HepG2 (cell line): Measurements from ENCODE around the gene MFSD12. TPM values are rescaled to one million over a fixed set of nuclear protein-coding genes. Genes with fewer than 3 reads are reported as not detected.
A peak's percentile ranks its signal among the peaks of the same experiment; 100 is the strongest.

Source experiments
- ATAC-seq: fragments of 200-7000 bp; cut with Tn5 transposase; 3 replicates; pipeline ENCODE4 v1.9.1; 2020; ENCODE audit warnings: mild to moderate bottlenecking, moderate library complexity
- BruUV-seq: library from RNA; stranded (reverse); fragments of 400-500 nt; replicated peaks from 2 replicates; lab custom pipeline; 2021; lab: Mats Ljungman, UMichigan
- CTCF ChIA-PET: fragments of 300-600 bp; formaldehyde crosslinking; extraction: SDS; loops from one replicate; lab custom pipeline; 2021; ENCODE audit warnings: low total read pairs, inconsistent platforms, low intra/inter-chr PET ratio; lab: Yijun Ruan, JAX
- POLR2A ChIA-PET: fragments of 350-600 bp; sonication (Branson Sonifier 250); formaldehyde crosslinking; loops from one replicate; lab custom pipeline; 2020; ENCODE audit warnings: antibody characterized with exemption, inconsistent platforms; lab: Yijun Ruan, JAX
- DNase-seq: peaks from one replicate; pipeline ENCODE4 v3.0.0-alpha.2; 2015; ENCODE audit warnings: low spot score
- FAIRE-seq: peaks from 3 replicates; lab custom pipeline; 2011; peaks lifted over from hg19 to GRCh38; lab: Jason Lieb, UNC
- H2AFZ ChIP-seq: one replicate; pipeline ENCODE4 v1.6.1; 2011; ENCODE audit warnings: low read length, inconsistent platforms
- H3K27ac ChIP-seq: fragments of 300-600 bp; 3 replicates; pipeline ENCODE4 v1.8.0; 2011; ENCODE audit warnings: mixed run types, mild to moderate bottlenecking, mixed read lengths, low read length, inconsistent platforms; ENCODE audit not compliant: insufficient read depth; ENCODE audit errors: extremely low read length
- H3K27me3 ChIP-seq, 2 experiments: fragments of 200-600 bp in 1 of 2; 2 replicates in 1 of 2; 3 replicates in 1 of 2; pipeline versions ENCODE4 v1.6.0 to v1.8.0; 2011; ENCODE audit warnings: low read length in 2 of 2, mild to moderate bottlenecking in 2 of 2, moderate library complexity in 2 of 2, inconsistent platforms in 1 of 2; ENCODE audit not compliant: insufficient read depth in 2 of 2, control insufficient read depth in 1 of 2
- H3K36me3 ChIP-seq, 2 experiments: fragments of 200-600 bp in 1 of 2; replicated peaks in 1 of 2; 2 replicates in 1 of 2; 3 replicates in 1 of 2; pipeline versions ENCODE4 v1.5.1 to v1.8.0; 2011; ENCODE audit warnings: low read length in 2 of 2, inconsistent platforms in 1 of 2; ENCODE audit not compliant: insufficient read depth in 2 of 2, control insufficient read depth in 1 of 2
- H3K4me1 ChIP-seq: 2 replicates; pipeline ENCODE4 v1.5.1; 2012; ENCODE audit warnings: low read length, inconsistent platforms; ENCODE audit not compliant: insufficient read depth
- H3K4me2 ChIP-seq: 2 replicates; pipeline ENCODE4 v1.6.0; 2011; ENCODE audit warnings: low read depth, low read length, inconsistent platforms
- H3K4me3 ChIP-seq, 3 experiments: fragments of 200-600 bp in 1 of 3; sonication (generic), shearing (Covaris generic) in 1 of 3; replicated peaks in 1 of 3; 2 replicates each; pipeline ENCODE4 v1.5.1; 2011 to 2016; ENCODE audit warnings: low read length in 3 of 3, inconsistent platforms in 2 of 3, low read depth in 2 of 3, mild to moderate bottlenecking in 2 of 3, control low read depth in 1 of 3, mixed read lengths in 1 of 3; ENCODE audit not compliant: insufficient read depth in 1 of 3
- H3K79me2 ChIP-seq: one replicate; pipeline ENCODE4 v1.6.1; 2011; ENCODE audit warnings: low read length, inconsistent platforms; ENCODE audit not compliant: insufficient read depth
- H3K9ac ChIP-seq: 2 replicates; pipeline ENCODE4 v1.6.0; 2011; ENCODE audit warnings: mild to moderate bottlenecking, low read depth, low read length, inconsistent platforms; ENCODE audit not compliant: insufficient read depth
- H3K9me3 ChIP-seq: 2 replicates; pipeline ENCODE4 v1.5.1; 2012; ENCODE audit warnings: mild to moderate bottlenecking, low read length
- H4K20me1 ChIP-seq: 2 replicates; pipeline ENCODE4 v1.6.0; 2011; ENCODE audit warnings: inconsistent platforms, mild to moderate bottlenecking, low read length, moderate library complexity; ENCODE audit not compliant: insufficient read depth
- DZIP1 ChIP-seq: sonication (generic); formaldehyde crosslinking; IDR thresholded peaks from 2 replicates; pipeline ENCODE4 v1.5.0; 2020; ENCODE audit warnings: mild to moderate bottlenecking, missing genetic modification reagents
- GFI1 ChIP-seq: sonication (generic); formaldehyde crosslinking; IDR thresholded peaks from 2 replicates; pipeline ENCODE4 v1.5.0; 2020; ENCODE audit warnings: missing genetic modification reagents, mild to moderate bottlenecking, borderline replicate concordance
- HOXA7 ChIP-seq: sonication (generic); formaldehyde crosslinking; IDR thresholded peaks from 2 replicates; pipeline ENCODE4 v1.8.1; 2022; ENCODE audit warnings: mild to moderate bottlenecking, missing genetic modification reagents, moderate library complexity
- MED13 ChIP-seq: sonication (generic); formaldehyde crosslinking; IDR thresholded peaks from 2 replicates; pipeline ENCODE4 v1.5.0; 2020; ENCODE audit warnings: missing genetic modification reagents
- MXD1 ChIP-seq: sonication (generic); formaldehyde crosslinking; IDR thresholded peaks from 2 replicates; pipeline ENCODE4 v1.4.0; 2020; ENCODE audit warnings: mild to moderate bottlenecking, missing genetic modification reagents
- NBN ChIP-seq: fragments of 450-650 bp; conservative IDR thresholded peaks from 2 replicates; pipeline ENCODE4 v1.6.1; 2017
- NFRKB ChIP-seq: fragments of 450-650 bp; IDR thresholded peaks from 2 replicates; pipeline ENCODE4 v1.6.1; 2017
- ZFP62 ChIP-seq: sonication (generic); formaldehyde crosslinking; IDR thresholded peaks from 2 replicates; pipeline ENCODE4 v1.4.0; 2020; ENCODE audit warnings: missing genetic modification reagents
- ZNF264 ChIP-seq: sonication (generic); formaldehyde crosslinking; IDR thresholded peaks from 2 replicates; pipeline ENCODE4 v1.4.0; 2020; ENCODE audit warnings: missing genetic modification reagents
- ZNF333 ChIP-seq: sonication (generic); formaldehyde crosslinking; IDR thresholded peaks from 2 replicates; pipeline ENCODE4 v1.4.0; 2020; ENCODE audit warnings: mild to moderate bottlenecking, missing genetic modification reagents, borderline replicate concordance
- ZNF646 ChIP-seq: sonication (generic); formaldehyde crosslinking; IDR thresholded peaks from 2 replicates; pipeline ENCODE4 v1.9.0; 2021; ENCODE audit warnings: mild to moderate bottlenecking, missing genetic modification reagents
- ZNF672 ChIP-seq: sonication (generic); formaldehyde crosslinking; IDR thresholded peaks from 2 replicates; pipeline ENCODE4 v1.8.1; 2022; ENCODE audit warnings: missing genetic modification reagents
- WGBS: methylation state at CpG from one replicate; pipeline ENCODE4 v1.1.6; 2017; ENCODE audit warnings: low lambda C conversion rate; 5-methylcytosine and 5-hydroxymethylcytosine counted together
- in situ Hi-C: cut with HindIII; loops from 2 replicates; pipeline ENCODE4 v1.10.0; 2017; ENCODE audit warnings: low pct_unique_long_range_greater_than_20kb; ENCODE audit not compliant: extremely low pct_ligation_motif_present
- intact Hi-C: fragments of 100-400 bp; cut with micrococcal nuclease; formaldehyde crosslinking; loops from one replicate; pipeline ENCODE4 v1.10.0; 2022; ENCODE audit not compliant: unreplicated experiment
- polyA plus RNA-seq, 8 experiments: library from polyadenylated mRNA; depleted of rRNA in 3 of 8; stranded (reverse) in 7 of 8; unstranded in 1 of 8; fragments of >200 nt; fragmentation: Illumina TruSeq in 4 of 8; extraction: Trizol in 4 of 8; gene quantifications; 2 replicates each; pipeline versions ENCODE4 v1.2.1 to v1.2.3, GENCODE V29; 2011 to 2016; ENCODE audit warnings: low read depth in 4 of 8, missing spikeins in 1 of 8, mixed read lengths in 1 of 8; ENCODE audit not compliant: insufficient read depth in 1 of 8
- total RNA-seq, 5 experiments: library from RNA; depleted of rRNA; stranded (reverse); fragments of >200 nt; fragmentation: Illumina TruSeq; extraction: Trizol; gene quantifications; 2 replicates each; pipeline ENCODE4 v1.2.3, GENCODE V29; 2016; ENCODE audit warnings: low read depth in 1 of 5
- TF ChIP-seq, protein P1 (sequence below): sonication (generic); formaldehyde crosslinking; IDR thresholded peaks from 2 replicates; pipeline ENCODE4 v1.5.0; 2020; ENCODE audit warnings: missing genetic modification reagents

Gene MFSD12
- total and polyA plus RNA-seq, 2 of the 13 experiments (the other 11 are each of a cell fraction or from before 2014, with no cell fraction given), result 27.2 to 29.1 TPM

GRCh38 chr19:3605770-3606169, 48.4 kb upstream of the MFSD12 start:
- H3K9ac ChIP-seq, result no peak overlapping the region
- H3K4me2 ChIP-seq, result peak overlapping the region; percentile 77; the same call in 1 of the 2 replicates
- no TSS peak for BruUV-seq
- H2AFZ ChIP-seq, result no peak overlapping the region
- no peak overlapping the region for H3K27ac ChIP-seq
- FAIRE-seq (peak; percentile 26), ATAC-seq (no peak), DNase-seq (no peak)
- peaks cover 48% of the 10 kb centered on the region for H3K4me1 ChIP-seq
- no peaks in the 10 kb centered on the region for H3K36me3 ChIP-seq
- H3K4me3 ChIP-seq, result peak overlapping the region in 1 of 3 experiments; percentile 59; a peak in 1 of 6 replicates
- peaks cover 0 to 29% of the 10 kb centered on the region in 2 experiments; a peak in 2 of 5 replicates for H3K27me3 ChIP-seq
- no peaks in the 10 kb centered on the region for H4K20me1 ChIP-seq
- POLR2A ChIA-PET, result no interaction called here
- in situ Hi-C loops, result no loop called here
- CTCF ChIA-PET, result no interaction called here
- no peaks in the 10 kb centered on the region for H3K9me3 ChIP-seq
- intact Hi-C loops, result no loop called here
- WGBS, result 57% methylated on average over 5 of the region's 5 CpGs
- H3K79me2 ChIP-seq, result no peaks in the 10 kb centered on the region
- no peak for TF ChIP-seq HOXA7 (CRISPR knock-in tag)
- TF ChIP-seq NFRKB, result 0 out of 2 replicates have a peak, but pooled peaks have one; percentile 26
- no peak for TF ChIP-seq ZFP62 (CRISPR knock-in tag)
- TF ChIP-seq ZNF264 (CRISPR knock-in tag), result no peak
- TF ChIP-seq GFI1 (CRISPR knock-in tag), result no peak
- TF ChIP-seq NBN, result 0 out of 2 replicates have a peak, but pooled peaks have one; percentile 52
- TF ChIP-seq MED13 (CRISPR knock-in tag), result no peak
- TF ChIP-seq ZNF646 (CRISPR knock-in tag), result peak; percentile 61; the same call in 1 of the 2 replicates
- TF ChIP-seq, protein P1, sequence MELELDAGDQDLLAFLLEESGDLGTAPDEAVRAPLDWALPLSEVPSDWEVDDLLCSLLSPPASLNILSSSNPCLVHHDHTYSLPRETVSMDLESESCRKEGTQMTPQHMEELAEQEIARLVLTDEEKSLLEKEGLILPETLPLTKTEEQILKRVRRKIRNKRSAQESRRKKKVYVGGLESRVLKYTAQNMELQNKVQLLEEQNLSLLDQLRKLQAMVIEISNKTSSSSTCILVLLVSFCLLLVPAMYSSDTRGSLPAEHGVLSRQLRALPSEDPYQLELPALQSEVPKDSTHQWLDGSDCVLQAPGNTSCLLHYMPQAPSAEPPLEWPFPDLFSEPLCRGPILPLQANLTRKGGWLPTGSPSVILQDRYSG (CRISPR knock-in tag), result no peak
- no peak for TF ChIP-seq MXD1 (CRISPR knock-in tag)
- no peak for TF ChIP-seq ZNF672
- TF ChIP-seq ZNF333, result no peak
- TF ChIP-seq DZIP1 (CRISPR knock-in tag), result no peak
